ENCODE data around the gene UBE2N. TPM values are rescaled to one million over a fixed set of nuclear protein-coding genes. Genes with fewer than 3 reads are reported as not detected.

Gene UBE2N
- total and polyA plus RNA-seq, 7 experiments from 2014 or later, result 76.6 to 180 (median 78.6) TPM

- no peaks in the 10 kb centered on the region for H3K36me3 ChIP-seq (ENCODE audit: control insufficient read depth in 2 of 3, insufficient read depth in 3 of 3, low read length in 3 of 3)
- ChIA-PET POLR2A (no interaction called here), CTCF (interaction anchor here (0.6 kb wide), 1 partner anchor 1980 kb away, joined by 3 read pairs; no protein-coding TSS in a partner anchor)
- Mint-ChIP-seq H3K27ac (no peak overlapping the region), H3K9me3 (no peaks in the 10 kb centered on the region), H3K27me3 (peaks cover 0 to 2% (median 0%) of the 10 kb centered on the region in 5 donors), H3K4me1 (peaks cover 11 to 22% (median 15%) of the 10 kb centered on the region in 7 donors), H3K4me3 (no peak overlapping the region), H3K36me3 (no peaks in the 10 kb centered on the region)
- no peak overlapping the region for H3K27ac ChIP-seq (ENCODE audit: low read depth, low read length)
- DNase-seq, result no peak
- H3K4me1 ChIP-seq (ENCODE audit: control insufficient read depth in 2 of 2, insufficient read depth in 2 of 2, low read length in 2 of 2), result peaks cover 4% of the 10 kb centered on the region in 2 donors
- no peak for ATAC-seq
- peaks cover 0 to 3% of the 10 kb centered on the region in 2 donors for H3K27me3 ChIP-seq (ENCODE audit: control insufficient read depth in 2 of 2, insufficient read depth in 2 of 2, low read length in 2 of 2)
- no peak overlapping the region for H3K4me3 ChIP-seq (ENCODE audit: low read length)
- no peaks in the 10 kb centered on the region for H3K9me3 ChIP-seq (ENCODE audit: control insufficient read depth in 2 of 3, low read length in 3 of 3)
- intact Hi-C loops (cut with micrococcal nuclease), result no loop called here
Measured at GRCh38 chr12:93361151-93361919, 80.4 kb downstream of the UBE2N start.

GRCh38 chr12:93360688-93361087 is 81.1 kb downstream of the UBE2N start:
- POLR2A ChIA-PET, result no interaction called here
- intact Hi-C loops (cut with micrococcal nuclease), result no loop called here
- H3K27ac ChIP-seq (ENCODE audit: low read depth, low read length), result no peak overlapping the region
- no peak for ATAC-seq
- peaks cover 0 to 3% of the 10 kb centered on the region in 2 donors for H3K27me3 ChIP-seq (ENCODE audit: control insufficient read depth in 2 of 2, insufficient read depth in 2 of 2, low read length in 2 of 2)
- no peak overlapping the region for H3K4me3 ChIP-seq (ENCODE audit: low read length)
- H3K36me3 ChIP-seq (ENCODE audit: control insufficient read depth in 2 of 3, insufficient read depth in 3 of 3, low read length in 3 of 3), result no peaks in the 10 kb centered on the region
- no peaks in the 10 kb centered on the region for H3K9me3 ChIP-seq (ENCODE audit: control insufficient read depth in 2 of 3, low read length in 3 of 3)
- Mint-ChIP-seq H3K9me3 (no peaks in the 10 kb centered on the region), H3K4me1 (peaks cover 11 to 22% (median 15%) of the 10 kb centered on the region in 7 donors), H3K27me3 (peaks cover 0 to 2% (median 0%) of the 10 kb centered on the region in 5 donors), H3K27ac (no peak overlapping the region), H3K36me3 (no peaks in the 10 kb centered on the region), H3K4me3 (no peak overlapping the region)
- DNase-seq, result no peak
- H3K4me1 ChIP-seq (ENCODE audit: control insufficient read depth in 2 of 2, insufficient read depth in 2 of 2, low read length in 2 of 2), result peaks cover 4% of the 10 kb centered on the region in 2 donors
- CTCF ChIA-PET, result interaction anchor here (0.6 kb wide), 1 partner anchor 1979 kb away, joined by 3 read pairs; no protein-coding TSS in a partner anchor

GRCh38 chr12:93358821-93359220 is 82.9 kb downstream of the UBE2N start:
- Histone ChIP-seq H3K4me3 (ENCODE audit: low read length) (no peak overlapping the region), H3K4me1 (ENCODE audit: control insufficient read depth in 2 of 2, insufficient read depth in 2 of 2, low read length in 2 of 2) (peaks cover 0 to 2% of the 10 kb centered on the region in 2 donors), H3K36me3 (ENCODE audit: control insufficient read depth in 2 of 3, insufficient read depth in 3 of 3, low read length in 3 of 3) (no peaks in the 10 kb centered on the region), H3K27ac (ENCODE audit: low read depth, low read length) (no peak overlapping the region), H3K9me3 (ENCODE audit: control insufficient read depth in 2 of 3, low read length in 3 of 3) (no peaks in the 10 kb centered on the region), H3K27me3 (ENCODE audit: control insufficient read depth in 2 of 2, insufficient read depth in 2 of 2, low read length in 2 of 2) (peaks cover 0 to 3% of the 10 kb centered on the region in 2 donors)
- CTCF ChIA-PET, result no interaction called here
- POLR2A ChIA-PET, result no interaction called here
- intact Hi-C loops (cut with micrococcal nuclease), result no loop called here
- Mint-ChIP-seq H3K4me1 (peaks cover 6 to 14% (median 12%) of the 10 kb centered on the region in 7 donors), H3K9me3 (no peaks in the 10 kb centered on the region), H3K27me3 (peaks cover 0 to 2% (median 0%) of the 10 kb centered on the region in 5 donors), H3K4me3 (no peak overlapping the region), H3K36me3 (no peaks in the 10 kb centered on the region), H3K27ac (no peak overlapping the region)
- ATAC-seq, result no peak
- no peak for DNase-seq

GRCh38 chr12:93358058-93358457 is 83.7 kb downstream of the UBE2N start:
- H3K36me3 Mint-ChIP-seq, result no peaks in the 10 kb centered on the region
- no peaks in the 10 kb centered on the region for H3K9me3 ChIP-seq (ENCODE audit: control insufficient read depth in 2 of 3, low read length in 3 of 3)
- peaks cover 0 to 3% of the 10 kb centered on the region in 2 donors for H3K27me3 ChIP-seq (ENCODE audit: control insufficient read depth in 2 of 2, insufficient read depth in 2 of 2, low read length in 2 of 2)
- no peak overlapping the region for H3K4me3 Mint-ChIP-seq
- H3K9me3 Mint-ChIP-seq, result no peaks in the 10 kb centered on the region
- H3K4me3 ChIP-seq (ENCODE audit: low read length), result no peak overlapping the region
- ChIA-PET POLR2A (no interaction called here), CTCF (interaction anchor here (0.7 kb wide), 1 partner anchor 544 kb away, joined by 3 read pairs; no protein-coding TSS in a partner anchor)
- no peak overlapping the region for H3K27ac Mint-ChIP-seq
- peaks cover under 1 to 7% (median 4%) of the 10 kb centered on the region in 7 donors for H3K4me1 Mint-ChIP-seq
- no peaks in the 10 kb centered on the region for H3K36me3 ChIP-seq (ENCODE audit: control insufficient read depth in 2 of 3, insufficient read depth in 3 of 3, low read length in 3 of 3)
- intact Hi-C loops (cut with micrococcal nuclease), result no loop called here
- no peak for ATAC-seq
- peaks cover 0 to 2% (median 0%) of the 10 kb centered on the region in 5 donors for H3K27me3 Mint-ChIP-seq
- no peak overlapping the region for H3K27ac ChIP-seq (ENCODE audit: low read depth, low read length)
- no peaks in the 10 kb centered on the region for H3K4me1 ChIP-seq (ENCODE audit: control insufficient read depth in 2 of 2, insufficient read depth in 2 of 2, low read length in 2 of 2)
- no peak for DNase-seq

- no peak for DNase-seq
- H3K9me3 ChIP-seq (ENCODE audit: control insufficient read depth in 2 of 3, low read length in 3 of 3), result no peaks in the 10 kb centered on the region
- ChIA-PET CTCF (no interaction called here), POLR2A (no interaction called here)
- Mint-ChIP-seq H3K27ac (no peak overlapping the region), H3K9me3 (no peaks in the 10 kb centered on the region), H3K36me3 (no peaks in the 10 kb centered on the region), H3K4me1 (peaks cover 0 to 3% (median 0%) of the 10 kb centered on the region in 7 donors), H3K27me3 (peaks cover 0 to 7% (median 0%) of the 10 kb centered on the region in 5 donors), H3K4me3 (no peak overlapping the region)
- peaks cover 0 to 3% of the 10 kb centered on the region in 2 donors for H3K27me3 ChIP-seq (ENCODE audit: control insufficient read depth in 2 of 2, insufficient read depth in 2 of 2, low read length in 2 of 2)
- H3K27ac ChIP-seq (ENCODE audit: low read depth, low read length), result no peak overlapping the region
- H3K4me1 ChIP-seq (ENCODE audit: control insufficient read depth in 2 of 2, insufficient read depth in 2 of 2, low read length in 2 of 2), result no peaks in the 10 kb centered on the region
- intact Hi-C loops (cut with micrococcal nuclease), result no loop called here
- ATAC-seq, result no peak
- no peak overlapping the region for H3K4me3 ChIP-seq (ENCODE audit: low read length)
- no peaks in the 10 kb centered on the region for H3K36me3 ChIP-seq (ENCODE audit: control insufficient read depth in 2 of 3, insufficient read depth in 3 of 3, low read length in 3 of 3)
Measured at GRCh38 chr12:93356214-93356613, 85.5 kb downstream of the UBE2N start.

Other genes starting within 250 kb of the UBE2N start
- gene NUDT4, start 64.0 kb downstream of the UBE2N start, total RNA-seq, result 10 to 100 TPM; 43.3 to 85.1 (median 51.2) TPM
- gene NUDT4, start 64.0 kb downstream of the UBE2N start, polyA plus RNA-seq, result 10 to 100 TPM; 37.1 to 56.4 TPM
- 10 to 100 TPM; 30.1 to 65.8 (median 45.6) TPM for gene MRPL42, start 25.6 kb upstream of the UBE2N start, total RNA-seq
- gene MRPL42, start 25.6 kb upstream of the UBE2N start, polyA plus RNA-seq, result 10 to 100 TPM; 67.8 to 75.4 TPM
- 10 to 100 TPM in 3 of 5 experiments, 1 to 10 TPM in 2; 2.5 to 46.7 (median 34.7) TPM for gene SOCS2, start 130.7 kb upstream of the UBE2N start, total RNA-seq
- 10 to 100 TPM; 22.6 to 46.0 TPM for gene SOCS2, start 130.7 kb upstream of the UBE2N start, polyA plus RNA-seq
- gene CRADD, start 235.4 kb upstream of the UBE2N start, total RNA-seq, result 10 to 100 TPM; 11.4 to 17.1 (median 13.8) TPM
- 10 to 100 TPM; 13.0 to 16.8 TPM for gene CRADD, start 235.4 kb upstream of the UBE2N start, polyA plus RNA-seq

Data from naive thymus-derived CD4-positive, alpha-beta T cell (primary cell).